H1 (cell line): Measurements from ENCODE around the gene CDYL2. TPM values are rescaled to one million over a fixed set of nuclear protein-coding genes. Genes with fewer than 3 reads are reported as not detected.

ENCODE experiments used
- CTCF ChIA-PET: fragments of 300-600 bp; sonication (Branson Sonifier 250); formaldehyde crosslinking; loops from one replicate; lab custom pipeline; 2021; ENCODE audit not compliant: partially characterized antibody; lab: Charles Lee
- POLR2A ChIA-PET: fragments of 300-600 bp; sonication (Branson Sonifier 250); formaldehyde crosslinking; loops from one replicate; lab custom pipeline; 2021; ENCODE audit warnings: inconsistent platforms; ENCODE audit not compliant: partially characterized antibody; lab: Charles Lee
- DNase-seq, 2 experiments: peaks; one replicate each; pipeline versions ENCODE4 v3.0.0 to v3.0.0-alpha.2; 2010 to 2022; ENCODE audit warnings: low spot score in 2 of 2, low read depth in 1 of 2, mixed read lengths in 1 of 2
- FAIRE-seq: peaks from 2 replicates; lab custom pipeline; 2011; peaks lifted over from hg19 to GRCh38; lab: Jason Lieb, UNC
- H2AFZ ChIP-seq: 2 replicates; pipeline ENCODE4 v1.8.1; 2012; ENCODE audit warnings: low read length, inconsistent platforms
- H2AK5ac ChIP-seq: 2 replicates; pipeline ENCODE4 v1.6.1; 2013; ENCODE audit warnings: low read depth, low read length
- H2BK120ac ChIP-seq: replicated peaks from 2 replicates; pipeline ENCODE3; 2013; ENCODE audit warnings: low read depth, low read length, inconsistent platforms
- H2BK12ac ChIP-seq: 2 replicates; pipeline ENCODE4 v1.6.1; 2013; ENCODE audit warnings: low read depth, low read length
- H2BK15ac ChIP-seq: 2 replicates; pipeline ENCODE4 v1.6.1; 2013; ENCODE audit warnings: low read length
- H2BK20ac ChIP-seq: 2 replicates; pipeline ENCODE4 v1.6.1; 2013; ENCODE audit warnings: low read length
- H2BK5ac ChIP-seq: 2 replicates; pipeline ENCODE4 v1.6.1; 2013; ENCODE audit warnings: low read depth, low read length
- H3K14ac ChIP-seq: 2 replicates; pipeline ENCODE4 v1.6.1; 2013; ENCODE audit warnings: inconsistent platforms; ENCODE audit not compliant: insufficient read length
- H3K18ac ChIP-seq: 2 replicates; pipeline ENCODE4 v1.6.1; 2013; ENCODE audit warnings: low read length; ENCODE audit errors: extremely low read depth
- H3K23ac ChIP-seq: 2 replicates; pipeline ENCODE4 v1.6.1; 2013; ENCODE audit warnings: inconsistent platforms; ENCODE audit not compliant: insufficient read length
- H3K23me2 ChIP-seq: 2 replicates; pipeline ENCODE4 v1.6.1; 2013; ENCODE audit warnings: low read depth, low read length
- H3K27ac ChIP-seq: 2 replicates; pipeline ENCODE4 v1.6.1; 2011; ENCODE audit warnings: low read depth, low read length, inconsistent platforms
- H3K27me3 ChIP-seq, 4 experiments: replicated peaks in 1 of 4; 1 replicate in 1 of 4; 2 replicates in 3 of 4; pipeline versions ENCODE4 v1.6.1 to v1.8.1; 2011 to 2013; ENCODE audit warnings: low read length in 3 of 4, mild to moderate bottlenecking in 3 of 4, inconsistent platforms in 2 of 4, mixed read lengths in 2 of 4, moderate library complexity in 1 of 4; ENCODE audit not compliant: control insufficient read depth in 3 of 4, insufficient read depth in 3 of 4; ENCODE audit errors: extremely low read depth in 1 of 4
- H3K36me3 ChIP-seq, 4 experiments: 2 replicates each; pipeline versions ENCODE4 v1.6.1 to v1.8.1; 2011 to 2013; ENCODE audit warnings: mild to moderate bottlenecking in 4 of 4, low read length in 3 of 4, moderate library complexity in 2 of 4, control low read depth in 1 of 4, inconsistent platforms in 1 of 4; ENCODE audit not compliant: insufficient read depth in 4 of 4, control insufficient read depth in 2 of 4
- H3K4ac ChIP-seq: replicated peaks from 2 replicates; pipeline ENCODE3; 2013; ENCODE audit warnings: low read length, low read depth, mixed read lengths, inconsistent platforms; ENCODE audit not compliant: insufficient read length
- H3K4me1 ChIP-seq, 4 experiments: replicated peaks in 1 of 4; 1 replicate in 1 of 4; 2 replicates in 3 of 4; pipeline versions ENCODE4 v1.6.1 to v1.8.1; 2011 to 2013; ENCODE audit warnings: low read length in 3 of 4, inconsistent platforms in 2 of 4, mixed read lengths in 1 of 4; ENCODE audit not compliant: insufficient read depth in 4 of 4, control insufficient read depth in 3 of 4
- H3K4me2 ChIP-seq, 2 experiments: 2 replicates each; pipeline versions ENCODE4 v1.6.1 to v1.8.1; 2011 to 2013; ENCODE audit warnings: low read depth in 2 of 2, low read length in 2 of 2, control low read depth in 1 of 2, inconsistent platforms in 1 of 2, mild to moderate bottlenecking in 1 of 2; ENCODE audit not compliant: insufficient read depth in 1 of 2
- H3K4me3 ChIP-seq, 4 experiments: fragments of 200-600, 300-600 bp in 1 of 4; sonication (generic), shearing (Covaris generic), sonication (Bioruptor Twin) in 1 of 4; 2 replicates each; pipeline versions ENCODE4 v1.5.1 to v1.8.1; 2011 to 2016; ENCODE audit warnings: low read length in 4 of 4, low read depth in 3 of 4, control low read depth in 2 of 4, inconsistent platforms in 2 of 4, mild to moderate bottlenecking in 2 of 4, mixed read lengths in 1 of 4, moderate library complexity in 1 of 4; ENCODE audit not compliant: insufficient read depth in 2 of 4; ENCODE audit errors: extremely low read depth in 1 of 4
- H3K56ac ChIP-seq: replicated peaks from 2 replicates; pipeline ENCODE3; 2013; ENCODE audit warnings: low read depth, mild to moderate bottlenecking, mixed read lengths, low read length, inconsistent platforms; ENCODE audit not compliant: insufficient read length
- H3K79me1 ChIP-seq: 2 replicates; pipeline ENCODE4 v1.6.1; 2013; ENCODE audit warnings: low read depth, low read length, control low read depth
- H3K79me2 ChIP-seq, 2 experiments: 2 replicates each; pipeline versions ENCODE4 v1.6.1 to v1.8.1; 2012 to 2013; ENCODE audit warnings: low read length in 2 of 2, mild to moderate bottlenecking in 2 of 2, inconsistent platforms in 1 of 2; ENCODE audit not compliant: insufficient read depth in 2 of 2, control insufficient read depth in 1 of 2
- H3K9ac ChIP-seq, 4 experiments: replicated peaks in 1 of 4; 1 replicate in 1 of 4; 2 replicates in 3 of 4; pipeline versions ENCODE4 v1.6.1 to v1.8.1; 2011 to 2013; ENCODE audit warnings: low read depth in 3 of 4, low read length in 3 of 4, control low read depth in 2 of 4, mild to moderate bottlenecking in 2 of 4, moderate library complexity in 2 of 4, inconsistent platforms in 1 of 4; ENCODE audit errors: extremely low read depth in 1 of 4
- H3K9me3 ChIP-seq, 2 experiments: 2 replicates each; pipeline versions ENCODE4 v1.6.1 to v1.8.1; 2012 to 2013; ENCODE audit warnings: mild to moderate bottlenecking in 2 of 2, moderate library complexity in 2 of 2, control low read depth in 1 of 2, inconsistent platforms in 1 of 2, low read depth in 1 of 2, low read length in 1 of 2, mixed read lengths in 1 of 2; ENCODE audit not compliant: insufficient read depth in 2 of 2
- H4K20me1 ChIP-seq, 2 experiments: replicated peaks in 1 of 2; 2 replicates each; pipeline versions ENCODE3 to v1.8.1; 2011 to 2013; ENCODE audit warnings: inconsistent platforms in 2 of 2, low read length in 2 of 2, mild to moderate bottlenecking in 1 of 2; ENCODE audit not compliant: insufficient read depth in 2 of 2, control insufficient read depth in 1 of 2
- H4K5ac ChIP-seq: 2 replicates; pipeline ENCODE4 v1.6.1; 2013; ENCODE audit warnings: low read length, low read depth, mixed read lengths, inconsistent platforms; ENCODE audit not compliant: insufficient read length
- H4K8ac ChIP-seq: 2 replicates; pipeline ENCODE4 v1.8.0; 2013; ENCODE audit warnings: mild to moderate bottlenecking, moderate library complexity, low read length, inconsistent platforms; ENCODE audit not compliant: insufficient read depth; ENCODE audit errors: extremely low read depth
- H4K91ac ChIP-seq: replicated peaks from 2 replicates; pipeline ENCODE3; 2013; ENCODE audit warnings: low read length, mixed read lengths, inconsistent platforms; ENCODE audit not compliant: insufficient read length
- RBBP5 ChIP-seq: IDR thresholded peaks from 2 replicates; pipeline ENCODE4 v1.7.1; 2012; ENCODE audit warnings: low read depth, mild to moderate bottlenecking, inconsistent platforms, low read length, moderate library complexity, borderline replicate concordance
- SIN3A ChIP-seq, 2 experiments: IDR thresholded peaks in 1 of 2; conservative IDR thresholded peaks in 1 of 2; 2 replicates each; pipeline ENCODE4 v1.6.1; 2011 to 2012; ENCODE audit warnings: low read length in 2 of 2, improper control_type of control experiment in 1 of 2, low read depth in 1 of 2, mild to moderate bottlenecking in 1 of 2
- WGBS, 2 experiments: shearing (Covaris generic) in 1 of 2; methylation state at CpG; one replicate each; pipeline versions ENCODE4 v1.1.6 to v1.1.7; 2013 to 2015; ENCODE audit warnings: low lambda C conversion rate in 2 of 2, mixed read lengths in 2 of 2, inconsistent platforms in 1 of 2, low coverage in 1 of 2, missing lambda C conversion rate in 1 of 2; ENCODE audit not compliant: insufficient replicate concordance in 2 of 2, insufficient coverage in 1 of 2, insufficient read length in 1 of 2; ENCODE audit errors: extremely low coverage in 1 of 2, missing lambda C conversion rate in 1 of 2; 5-methylcytosine and 5-hydroxymethylcytosine counted together
- polyA plus RNA-seq, 7 experiments: library from polyadenylated mRNA; depleted of rRNA in 3 of 7; stranded (reverse) in 5 of 7; unstranded in 2 of 7; fragments of >200 nt in 5 of 7; fragments of 200-250 nt in 2 of 7; gene quantifications; 1 replicate in 5 of 7; 2 replicates in 1 of 7; 4 replicates in 1 of 7; pipeline versions ENCODE4 v1.2.1 to v1.2.3, GENCODE V29; 2011 to 2013; ENCODE audit warnings: missing spikeins in 2 of 7, mixed read lengths in 2 of 7
- total RNA-seq: library from RNA; stranded (reverse); fragmentation: NEBNext Ultra II Directional; extraction: Animal tissue kit (Norgen Biotek cat#: 25700); gene quantifications from 2 replicates; pipeline ENCODE4 v1.2.1, GENCODE V29; 2021

Gene CDYL2
- total and polyA plus RNA-seq, 2 of the 8 experiments (the other 6 are each of a cell fraction or from before 2014, with no cell fraction given) = 0.33 to 5.3 TPM

DNA sequence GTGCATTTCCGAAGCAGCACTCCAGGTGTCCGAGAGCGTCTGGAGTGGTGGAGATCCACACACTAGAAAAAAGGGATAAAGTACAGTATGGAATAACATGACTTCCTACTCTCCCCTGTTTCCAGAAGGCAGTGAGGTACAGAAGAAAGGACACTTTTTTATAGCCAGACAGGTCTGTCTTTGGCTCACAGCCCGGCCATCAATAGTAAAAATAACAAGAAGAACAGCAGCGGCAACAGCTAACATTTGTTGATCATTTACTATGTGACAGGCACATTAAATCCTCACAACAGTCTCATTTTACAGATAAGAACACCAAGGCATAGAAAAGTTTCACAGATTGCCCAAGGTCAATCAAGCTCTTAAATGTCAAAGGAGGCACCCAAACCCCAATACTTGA lies 247.4 kb downstream of the CDYL2 start:
- Histone ChIP-seq H3K14ac (no peak overlapping the region), H3K23me2 (no peaks in the 10 kb centered on the region), H3K9ac (no peak overlapping the region), H3K79me1 (no peaks in the 10 kb centered on the region), H3K27me3 (no peaks in the 10 kb centered on the region), H3K79me2 (no peaks in the 10 kb centered on the region), H3K18ac (no peak overlapping the region), H3K9me3 (peaks cover 23 to 40% of the 10 kb centered on the region in 2 experiments; a peak in 3 of 4 replicates), H2BK5ac (no peak overlapping the region), H4K5ac (no peak overlapping the region), H3K56ac (no peak overlapping the region), H2BK15ac (no peak overlapping the region), H2AFZ (no peak overlapping the region), H4K8ac (no peak overlapping the region), H3K4me3 (no peak overlapping the region), H3K4me2 (no peak overlapping the region), H2BK20ac (no peak overlapping the region), H2AK5ac (no peak overlapping the region), H3K4ac (no peak overlapping the region), H3K27ac (no peak overlapping the region), H4K20me1 (no peaks in the 10 kb centered on the region), H2BK120ac (no peak overlapping the region), H2BK12ac (no peak overlapping the region), H4K91ac (no peak overlapping the region), H3K36me3 (no peaks in the 10 kb centered on the region), H3K4me1 (no peaks in the 10 kb centered on the region), H3K23ac (no peak overlapping the region)
- DNase-seq (no peak), FAIRE-seq (no peak)
- ChIA-PET CTCF (no interaction called here), POLR2A (no interaction called here)
- 86% methylated on average over 5 of the region's 5 CpGs; no CpG with 5 or more reads in 1 of the 2 experiments for WGBS, 2 experiments
- TF ChIP-seq RBBP5 (no peak), SIN3A (conservative IDR thresholded peaks at IDR 0.05 in 1 of 2, IDR thresholded peaks at IDR 0.05 in 1 of 2; ENCODE audit: low read depth in 1 of 2, low read length in 2 of 2) (no peak)
